Adrenal gland (tissue), 12 donors: ENCODE data around the gene POLG2. TPM values are rescaled to one million over a fixed set of nuclear protein-coding genes. Genes with fewer than 3 reads are reported as not detected.

ENCODE experiments used
- DNase-seq, 7 donors: peaks; one replicate each; pipeline ENCODE4 v3.0.0-alpha.2; 2019 to 2020
- H3K27ac ChIP-seq, 5 donors: fragments of 200-600 bp; sonication (generic) in 4 of 5; 1 replicate in 3 of 5; 2 replicates in 2 of 5; pipeline versions ENCODE4 v1.5.1 to v1.8.0; 2016 to 2020; ENCODE audit warnings: mild to moderate bottlenecking in 1 of 5
- H3K27me3 ChIP-seq: fragments of 200-600 bp; 2 replicates; pipeline ENCODE4 v1.8.0; 2021
- H3K36me3 ChIP-seq, 2 donors: fragments of 200-600 bp; replicated peaks in 1 of 2; 1 replicate in 1 of 2; 2 replicates in 1 of 2; pipeline versions ENCODE4 v1.5.1 to v1.8.0; 2018 to 2022
- H3K4me1 ChIP-seq, 2 donors: fragments of 200-600 bp; replicated peaks in 1 of 2; 1 replicate in 1 of 2; 2 replicates in 1 of 2; pipeline versions ENCODE4 v1.5.1 to v1.8.0; 2018 to 2021
- H3K4me3 ChIP-seq, 4 donors: fragments of 200-600 bp; sonication (generic) in 3 of 4; one replicate each; pipeline ENCODE4 v1.5.1; 2016 to 2018
- H3K9me3 ChIP-seq, 3 donors: fragments of 200-600 bp; sonication (generic) in 1 of 3; replicated peaks in 1 of 3; 1 replicate in 2 of 3; 2 replicates in 1 of 3; pipeline versions ENCODE4 v1.5.1 to v1.8.0; 2016 to 2021
- CTCF ChIP-seq, 6 experiments: fragments of 450-650 bp in 4 of 6; fragments of 200-600 bp in 2 of 6; sonication (generic) in 1 of 6; IDR thresholded peaks; 1 replicate in 5 of 6; 2 replicates in 1 of 6; pipeline versions ENCODE4 v1.5.1 to v1.8.0; 2016 to 2021; ENCODE audit warnings: antibody characterized with exemption in 6 of 6, mild to moderate bottlenecking in 2 of 6, moderate library complexity in 1 of 6
- POLR2A ChIP-seq, 2 donors: fragments of 450-650 bp; IDR thresholded peaks; one replicate each; pipeline ENCODE4 v1.6.1; 2017; ENCODE audit warnings: antibody characterized with exemption in 2 of 2, mild to moderate bottlenecking in 2 of 2, moderate library complexity in 1 of 2
- WGBS, 4 donors: extraction: QIAGEN DNeasy Blood & Tissue Kit in 2 of 4; methylation state at CpG; one replicate each; pipeline versions ENCODE4 v1.1.5 to v1.1.7; 2013 to 2017; 5-methylcytosine and 5-hydroxymethylcytosine counted together
- intact Hi-C, 2 donors: fragments of 100-400 bp; cut with DNase I; formaldehyde crosslinking; loops; one replicate each; pipeline versions ENCODE4 v1.14.1 to v1.15.0; 2022 to 2023
- polyA plus RNA-seq, 3 donors: library from polyadenylated mRNA; stranded (reverse); fragments of 200-250 nt in 2 of 3; fragments of 350-450 nt in 1 of 3; fragmentation: Illumina TruSeq in 1 of 3; extraction: RNeasy Lipid Tissue Mini Kit (QIAGEN cat#74804) in 1 of 3; gene quantifications; one replicate each; pipeline ENCODE4 v1.2.3, GENCODE V29; 2013 to 2014
- total RNA-seq, 9 donors: library from RNA; depleted of rRNA in 4 of 9; stranded (reverse); fragments of >200 nt in 4 of 9; fragments of 120-200 nt in 1 of 9; fragmentation: NEBNext Ultra II Directional in 1 of 9; extraction: Animal tissue kit (Norgen Biotek cat#: 25700) in 1 of 9; gene quantifications; one replicate each; pipeline versions ENCODE4 v1.1.0 to v1.2.4, GENCODE V29; 2013 to 2023
- donor health status: healthy with polysubstance abuse.
- donor health status: Bipolar disorder and iron deficiency.
- donor health status: DM: yes; HTN: yes; CAD: no.
- donor health status: DM: no; HTN: no; CAD: no.
- donor health status: DM: no; HTN: no; CAD: no.
- donor health status: DM: yes; HTN: yes; CAD: no.

The POLG2 gene
- total and polyA plus RNA-seq, 12 donors: 3.1 to 28.7 (median 11.1) TPM

GRCh38 chr17:64458756-64459155 lies 38.1 kb downstream of the POLG2 start:
- Histone ChIP-seq H3K27me3 (no peaks in the 10 kb centered on the region), H3K36me3 (no peaks in the 10 kb centered on the region), H3K9me3 (no peaks in the 10 kb centered on the region), H3K27ac (no peak overlapping the region), H3K4me3 (no peak overlapping the region), H3K4me1 (no peaks in the 10 kb centered on the region)
- WGBS, 4 donors: 84 to 89% (median 88%) methylated on average over 3 to 8 of the region's 8 CpGs
- intact Hi-C loops: no loop called here
- DNase-seq: no peak
- TF ChIP-seq CTCF (IDR thresholded peaks at IDR 0.05) (no peak), POLR2A (IDR thresholded peaks at IDR 0.05) (no peak)

DNA sequence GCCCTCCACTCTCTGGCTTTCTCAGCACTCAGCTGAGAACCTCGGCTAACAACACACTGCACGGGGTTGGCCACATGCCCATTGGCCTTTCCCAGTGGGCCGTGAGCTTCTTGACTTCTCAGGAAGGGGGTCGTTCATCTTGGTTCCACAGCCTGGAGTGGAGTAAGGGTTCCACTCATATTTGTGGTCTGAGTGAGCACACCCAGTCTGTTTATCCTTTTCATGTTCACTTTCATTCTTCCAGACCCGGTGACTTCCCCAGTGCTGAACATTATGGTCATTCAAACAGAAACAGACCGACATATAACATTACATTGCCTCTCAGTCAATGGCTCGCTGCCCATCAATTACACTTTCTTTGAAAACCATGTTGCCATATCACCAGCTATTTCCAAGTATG lies 39.7 kb downstream of the POLG2 start:
- Histone ChIP-seq H3K27me3 (no peaks in the 10 kb centered on the region), H3K4me1 (no peaks in the 10 kb centered on the region), H3K36me3 (no peaks in the 10 kb centered on the region), H3K27ac (no peak overlapping the region), H3K4me3 (no peak overlapping the region), H3K9me3 (no peaks in the 10 kb centered on the region)
- no peak for DNase-seq
- TF ChIP-seq POLR2A (IDR thresholded peaks at IDR 0.05) (no peak), CTCF (IDR thresholded peaks at IDR 0.05) (no peak)
- intact Hi-C loops: no loop called here
- WGBS, 4 donors: 62 to 78% (median 69%) methylated on average over 7 of the region's 7 CpGs

DNA sequence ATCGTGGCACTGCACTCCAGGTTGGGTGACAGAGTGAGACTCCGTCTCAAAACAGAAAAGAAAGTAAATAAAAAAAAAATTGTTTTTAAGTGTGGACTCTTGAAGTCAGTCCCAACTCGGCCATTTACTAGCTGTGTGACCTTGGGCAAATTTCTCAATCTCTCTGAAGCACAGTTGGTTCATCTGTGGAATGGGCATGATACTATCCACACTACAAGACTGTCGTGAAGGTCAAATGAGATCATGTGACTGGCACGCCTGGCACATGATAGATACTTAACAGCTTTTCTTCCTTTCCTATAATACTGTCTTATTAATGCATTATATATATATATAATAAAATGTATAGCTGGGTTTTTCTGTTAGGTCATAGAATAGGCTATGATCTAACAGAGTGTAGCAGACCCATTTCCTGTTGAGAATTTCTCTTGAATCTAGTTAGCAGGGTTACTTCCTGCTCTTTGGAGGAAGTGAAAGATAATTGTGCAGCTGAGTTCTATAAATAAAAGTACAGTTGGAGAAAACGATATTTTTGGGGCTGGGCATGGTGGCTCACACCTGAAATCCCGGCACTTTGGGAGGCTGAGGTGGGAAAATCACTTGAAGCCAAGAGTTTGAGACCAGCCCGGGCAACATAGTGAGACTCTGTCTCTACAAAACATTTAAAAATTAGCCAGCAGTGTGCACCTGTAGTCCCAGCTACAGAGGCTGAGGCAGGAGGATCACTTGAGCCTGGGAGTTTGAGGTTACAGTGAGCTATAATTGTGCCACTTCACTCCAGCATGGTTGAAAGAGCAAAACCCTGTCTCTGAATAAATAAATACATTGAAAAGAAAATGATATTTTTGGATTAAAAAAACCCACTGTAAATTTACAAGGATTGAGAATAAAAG lies 40.6 kb downstream of the POLG2 start:
- intact Hi-C loops: no loop called here
- 63 to 69% (median 68%) methylated on average over 8 of the region's 8 CpGs for WGBS, 4 donors
- no peak for TF ChIP-seq CTCF (IDR thresholded peaks at IDR 0.05)
- no peak for TF ChIP-seq POLR2A (IDR thresholded peaks at IDR 0.05)
- no peak for DNase-seq
- Histone ChIP-seq H3K9me3 (no peaks in the 10 kb centered on the region), H3K27me3 (no peaks in the 10 kb centered on the region), H3K4me1 (no peaks in the 10 kb centered on the region), H3K36me3 (no peaks in the 10 kb centered on the region), H3K27ac (no peak overlapping the region), H3K4me3 (no peak overlapping the region)

- 67 to 74% (median 70%) methylated on average over 3 of the region's 3 CpGs for WGBS, 4 donors
- H3K4me3 ChIP-seq: peak overlapping the region in 1 of 4 donors; percentile 33
- intact Hi-C loops: no loop called here
- no peaks in the 10 kb centered on the region for H3K9me3 ChIP-seq
- no peaks in the 10 kb centered on the region for H3K4me1 ChIP-seq
- peak overlapping the region in 3 of 5 donors; percentile 44 to 73 (median 64) for H3K27ac ChIP-seq
- no peaks in the 10 kb centered on the region for H3K27me3 ChIP-seq
- no peak for DNase-seq
- no peaks in the 10 kb centered on the region for H3K36me3 ChIP-seq
- TF ChIP-seq POLR2A (IDR thresholded peaks at IDR 0.05) (no peak), CTCF (IDR thresholded peaks at IDR 0.05) (no peak)
Observed at GRCh38 chr17:64449545-64449944, 47.3 kb downstream of the POLG2 start.
